H9 (cell line): ENCODE measurements around the gene SOCS1. TPM values are rescaled to one million over a fixed set of nuclear protein-coding genes. Genes with fewer than 3 reads are reported as not detected.

Experiments
- DNase-seq: peaks from one replicate; pipeline ENCODE4 v3.0.0-alpha.2; 2017
- H2AFZ ChIP-seq: one replicate; pipeline ENCODE4 v1.6.1; 2013; ENCODE audit warnings: mild to moderate bottlenecking, low read length, control low read depth, moderate library complexity
- H2AK5ac ChIP-seq: 2 replicates; pipeline ENCODE4 v1.6.1; 2013; ENCODE audit warnings: low read length, control low read depth, mixed read lengths; ENCODE audit not compliant: insufficient read length
- H2BK120ac ChIP-seq: one replicate; pipeline ENCODE4 v1.6.1; 2013; ENCODE audit warnings: low read depth, mild to moderate bottlenecking, low read length, control low read depth, inconsistent platforms; ENCODE audit not compliant: poor library complexity, severe bottlenecking
- H2BK12ac ChIP-seq: 2 replicates; pipeline ENCODE4 v1.6.1; 2013; ENCODE audit warnings: low read length, control low read depth, mixed read lengths, low read depth; ENCODE audit not compliant: insufficient read length
- H2BK15ac ChIP-seq: 2 replicates; pipeline ENCODE4 v1.6.1; 2013; ENCODE audit warnings: low read depth, low read length, control low read depth
- H2BK20ac ChIP-seq: one replicate; pipeline ENCODE4 v1.6.1; 2013; ENCODE audit warnings: low read depth, mild to moderate bottlenecking, low read length, control low read depth, inconsistent platforms; ENCODE audit not compliant: poor library complexity, severe bottlenecking
- H2BK5ac ChIP-seq: 2 replicates; pipeline ENCODE4 v1.6.1; 2013; ENCODE audit warnings: low read length, control low read depth, mixed read lengths; ENCODE audit not compliant: insufficient read length
- H3K14ac ChIP-seq: 2 replicates; pipeline ENCODE4 v1.6.1; 2013; ENCODE audit warnings: low read length, control low read depth; ENCODE audit not compliant: insufficient read depth
- H3K18ac ChIP-seq: 2 replicates; pipeline ENCODE4 v1.6.1; 2013; ENCODE audit warnings: low read depth, mild to moderate bottlenecking, mixed read lengths, low read length, control low read depth; ENCODE audit not compliant: insufficient read length
- H3K23ac ChIP-seq: 2 replicates; pipeline ENCODE4 v1.6.1; 2013; ENCODE audit warnings: low read length, control low read depth, mixed read lengths, low read depth; ENCODE audit not compliant: insufficient read length
- H3K23me2 ChIP-seq: 2 replicates; pipeline ENCODE4 v1.6.1; 2013; ENCODE audit warnings: low read depth, mild to moderate bottlenecking, mixed read lengths, low read length, control low read depth; ENCODE audit not compliant: insufficient read length, poor library complexity, severe bottlenecking
- H3K27ac ChIP-seq: 2 replicates; pipeline ENCODE4 v1.5.1; 2013; ENCODE audit warnings: low read length, control low read depth, mixed read lengths, low read depth; ENCODE audit not compliant: insufficient read length
- H3K27me3 ChIP-seq: 2 replicates; pipeline ENCODE4 v1.6.1; 2013; ENCODE audit warnings: low read length, control low read depth, inconsistent platforms; ENCODE audit not compliant: insufficient read depth
- H3K4ac ChIP-seq: 2 replicates; pipeline ENCODE4 v1.6.1; 2013; ENCODE audit warnings: low read depth, mild to moderate bottlenecking, control low read depth, inconsistent platforms, low read length, moderate library complexity
- H3K4me1 ChIP-seq: 2 replicates; pipeline ENCODE4 v1.6.1; 2013; ENCODE audit warnings: low read length, control low read depth, inconsistent platforms; ENCODE audit not compliant: insufficient read depth
- H3K4me2 ChIP-seq: 2 replicates; pipeline ENCODE4 v1.6.1; 2013; ENCODE audit warnings: low read length, control low read depth, mixed read lengths; ENCODE audit not compliant: insufficient read length, insufficient read depth
- H3K56ac ChIP-seq: 2 replicates; pipeline ENCODE4 v1.6.1; 2013; ENCODE audit warnings: low read depth, mild to moderate bottlenecking, mixed read lengths, low read length, control low read depth; ENCODE audit not compliant: insufficient read length
- H3K79me1 ChIP-seq: 2 replicates; pipeline ENCODE4 v1.6.1; 2013; ENCODE audit warnings: low read depth, mild to moderate bottlenecking, moderate library complexity, low read length, control low read depth, inconsistent platforms; ENCODE audit not compliant: insufficient read depth, poor library complexity, severe bottlenecking
- H3K79me2 ChIP-seq: 2 replicates; pipeline ENCODE4 v1.6.1; 2013; ENCODE audit warnings: low read length, control low read depth, inconsistent platforms; ENCODE audit not compliant: insufficient read depth
- H3K9ac ChIP-seq: 2 replicates; pipeline ENCODE4 v1.6.1; 2013; ENCODE audit warnings: low read length, control low read depth, mixed read lengths; ENCODE audit not compliant: insufficient read length; ENCODE audit errors: extremely low read depth
- H3K9me3 ChIP-seq: one replicate; pipeline ENCODE4 v1.6.1; 2013; ENCODE audit warnings: low read depth, low read length, inconsistent platforms; ENCODE audit not compliant: control insufficient read depth
- H3T11ph ChIP-seq: one replicate; pipeline ENCODE4 v1.6.1; 2013; ENCODE audit warnings: mild to moderate bottlenecking, low read length, control low read depth, inconsistent platforms
- H4K20me1 ChIP-seq: one replicate; pipeline ENCODE4 v1.6.1; 2013; ENCODE audit not compliant: control insufficient read depth, insufficient read length, insufficient read depth
- H4K5ac ChIP-seq: 2 replicates; pipeline ENCODE4 v1.6.1; 2013; ENCODE audit warnings: low read depth, mild to moderate bottlenecking, mixed read lengths, low read length, control low read depth; ENCODE audit not compliant: insufficient read length
- H4K8ac ChIP-seq: replicated peaks from 2 replicates; pipeline ENCODE4 v1.6.1; 2013; ENCODE audit warnings: low read length, control low read depth, mixed read lengths, low read depth; ENCODE audit not compliant: insufficient read length
- H4K91ac ChIP-seq: 2 replicates; pipeline ENCODE4 v1.6.1; 2013; ENCODE audit warnings: low read depth, mild to moderate bottlenecking, moderate library complexity, mixed read lengths, low read length, control low read depth; ENCODE audit not compliant: insufficient read length
- H3K27ac Mint-ChIP-seq, 3 experiments: 2 replicates in 2 of 3; 3 replicates in 1 of 3; pipeline ENCODE4 v1.8.0; 2020 to 2021; ENCODE audit warnings: mixed read lengths in 3 of 3, mild to moderate bottlenecking in 1 of 3, moderate library complexity in 1 of 3
- H3K27me3 Mint-ChIP-seq: 2 replicates; pipeline ENCODE4 v1.8.0; 2021; ENCODE audit warnings: low read depth, mild to moderate bottlenecking, moderate library complexity, mixed read lengths
- H3K36me3 Mint-ChIP-seq, 3 experiments: 2 replicates in 2 of 3; 3 replicates in 1 of 3; pipeline ENCODE4 v1.8.0; 2020 to 2021; ENCODE audit warnings: low read depth in 3 of 3, mixed read lengths in 3 of 3; ENCODE audit not compliant: insufficient read depth in 1 of 3
- H3K4me1 Mint-ChIP-seq, 2 experiments: 2 replicates each; pipeline ENCODE4 v1.8.0; 2020; ENCODE audit warnings: mixed read lengths in 2 of 2
- H3K4me3 Mint-ChIP-seq, 2 experiments: 2 replicates in 1 of 2; 3 replicates in 1 of 2; pipeline ENCODE4 v1.8.0; 2020 to 2021; ENCODE audit warnings: mild to moderate bottlenecking in 2 of 2, mixed read lengths in 2 of 2, moderate library complexity in 1 of 2
- H3K9me3 Mint-ChIP-seq, 2 experiments: 2 replicates in 1 of 2; 3 replicates in 1 of 2; pipeline ENCODE4 v1.8.0; 2020; ENCODE audit warnings: mild to moderate bottlenecking in 2 of 2, mixed read lengths in 2 of 2, moderate library complexity in 1 of 2
- WGBS: extraction: QIAGEN DNeasy Blood & Tissue Kit; methylation state at CpG from one replicate; pipeline ENCODE4 v1.1.7; 2013; ENCODE audit warnings: missing lambda C conversion rate, low lambda C conversion rate, mixed read lengths; ENCODE audit not compliant: insufficient read length; ENCODE audit errors: extremely low coverage; 5-methylcytosine and 5-hydroxymethylcytosine counted together
- total RNA-seq: library from RNA; stranded (reverse); gene quantifications from 2 replicates; pipeline ENCODE4 v1.2.1, GENCODE V29; 2021
- TF ChIP-seq, protein P1 (sequence below): fragments of 200-600 bp; sonication (generic); conservative IDR thresholded peaks from 3 replicates; pipeline ENCODE4 v1.8.0; 2021; ENCODE audit warnings: antibody characterized with exemption, mild to moderate bottlenecking

The SOCS1 gene
- total RNA-seq, 1 experiment from 2014 or later: 11.0 TPM

DNA sequence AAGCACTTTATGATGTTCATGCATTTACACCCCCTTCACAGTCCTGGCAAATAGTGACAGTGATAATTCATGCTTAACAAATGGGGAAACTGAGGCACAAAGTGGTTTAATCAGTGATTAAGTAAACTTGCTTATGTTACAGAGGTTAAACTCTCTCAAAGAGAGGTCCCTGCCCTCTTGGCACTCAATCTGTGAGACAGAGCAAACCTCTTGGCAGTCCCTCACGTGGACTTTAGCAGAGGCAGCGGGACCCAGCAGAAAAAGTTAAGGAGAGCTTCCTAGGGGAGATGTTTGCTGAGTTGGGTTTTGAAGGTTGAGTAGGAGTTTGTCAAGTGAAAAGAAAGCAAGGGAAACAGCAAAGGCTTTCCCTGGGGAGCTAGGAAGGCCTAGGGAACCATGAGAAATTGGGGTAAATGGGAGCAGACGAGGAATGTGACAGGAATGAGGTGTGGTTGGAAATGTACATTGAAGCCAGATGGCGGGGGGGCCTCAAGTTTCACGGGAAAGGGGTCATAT is 10.7 kb downstream of the SOCS1 start:
- H2AK5ac ChIP-seq: no peak overlapping the region
- no peak overlapping the region for H3K27ac ChIP-seq
- no peak overlapping the region for H2BK15ac ChIP-seq
- no peaks in the 10 kb centered on the region for H3K79me2 ChIP-seq
- H4K91ac ChIP-seq: no peak overlapping the region
- no peak overlapping the region for H3K23ac ChIP-seq
- no peak overlapping the region for H4K8ac ChIP-seq
- no peaks in the 10 kb centered on the region for H3K9me3 ChIP-seq
- no peak overlapping the region for H2AFZ ChIP-seq
- no peaks in the 10 kb centered on the region for H4K20me1 ChIP-seq
- no peak overlapping the region for H3K4me2 ChIP-seq
- no peak overlapping the region for H4K5ac ChIP-seq
- no peak overlapping the region for H2BK5ac ChIP-seq
- Mint-ChIP-seq H3K27me3 (peaks cover 1% of the 10 kb centered on the region; the same call in 1 of the 2 replicates), H3K36me3 (no peaks in the 10 kb centered on the region; a peak in 1 of 7 replicates), H3K27ac (no peak overlapping the region), H3K4me1 (peaks cover 5 to 7% of the 10 kb centered on the region in 2 experiments; a peak in 2 of 4 replicates), H3K9me3 (no peaks in the 10 kb centered on the region), H3K4me3 (no peak overlapping the region)
- no peaks in the 10 kb centered on the region for H3K79me1 ChIP-seq
- no CpG with 5 or more reads among the region's 5 CpGs for WGBS
- H2BK120ac ChIP-seq: no peak overlapping the region
- no peaks in the 10 kb centered on the region for H3K27me3 ChIP-seq
- no peak overlapping the region for H3K9ac ChIP-seq
- H3K56ac ChIP-seq: no peak overlapping the region
- no peak overlapping the region for H2BK20ac ChIP-seq
- no peaks in the 10 kb centered on the region for H3K23me2 ChIP-seq
- no peak for DNase-seq
- H3T11ph ChIP-seq: no peak overlapping the region
- no peak overlapping the region for H3K18ac ChIP-seq
- H2BK12ac ChIP-seq: no peak overlapping the region
- no peak overlapping the region for H3K4ac ChIP-seq
- TF ChIP-seq, protein P1, sequence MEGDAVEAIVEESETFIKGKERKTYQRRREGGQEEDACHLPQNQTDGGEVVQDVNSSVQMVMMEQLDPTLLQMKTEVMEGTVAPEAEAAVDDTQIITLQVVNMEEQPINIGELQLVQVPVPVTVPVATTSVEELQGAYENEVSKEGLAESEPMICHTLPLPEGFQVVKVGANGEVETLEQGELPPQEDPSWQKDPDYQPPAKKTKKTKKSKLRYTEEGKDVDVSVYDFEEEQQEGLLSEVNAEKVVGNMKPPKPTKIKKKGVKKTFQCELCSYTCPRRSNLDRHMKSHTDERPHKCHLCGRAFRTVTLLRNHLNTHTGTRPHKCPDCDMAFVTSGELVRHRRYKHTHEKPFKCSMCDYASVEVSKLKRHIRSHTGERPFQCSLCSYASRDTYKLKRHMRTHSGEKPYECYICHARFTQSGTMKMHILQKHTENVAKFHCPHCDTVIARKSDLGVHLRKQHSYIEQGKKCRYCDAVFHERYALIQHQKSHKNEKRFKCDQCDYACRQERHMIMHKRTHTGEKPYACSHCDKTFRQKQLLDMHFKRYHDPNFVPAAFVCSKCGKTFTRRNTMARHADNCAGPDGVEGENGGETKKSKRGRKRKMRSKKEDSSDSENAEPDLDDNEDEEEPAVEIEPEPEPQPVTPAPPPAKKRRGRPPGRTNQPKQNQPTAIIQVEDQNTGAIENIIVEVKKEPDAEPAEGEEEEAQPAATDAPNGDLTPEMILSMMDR: no peak
- H3K14ac ChIP-seq: no peak overlapping the region
- H3K4me1 ChIP-seq: no peaks in the 10 kb centered on the region
